Uterus (tissue), 4 donors: ENCODE results near the gene KCNMB1. TPM values are rescaled to one million over a fixed set of nuclear protein-coding genes. Genes with fewer than 3 reads are reported as not detected.

Experiments used
- DNase-seq, 2 donors: peaks; one replicate each; pipeline ENCODE4 v3.0.0-alpha.2; 2019 to 2020
- H3K27ac ChIP-seq, 2 donors: fragments of 200-600 bp; sonication (generic); 1 replicate in 1 of 2; 2 replicates in 1 of 2; pipeline ENCODE4 v1.5.1; 2016 to 2018
- H3K27me3 ChIP-seq, 2 donors: fragments of 200-600 bp; sonication (generic); one replicate each; pipeline ENCODE4 v1.5.1; 2018 to 2019; ENCODE audit warnings: control low read depth in 1 of 2
- H3K36me3 ChIP-seq, 2 donors: fragments of 200-600 bp; sonication (generic); one replicate each; pipeline ENCODE4 v1.5.1; 2019; ENCODE audit warnings: control low read depth in 1 of 2
- H3K4me1 ChIP-seq, 2 donors: fragments of 200-600 bp; sonication (generic); one replicate each; pipeline ENCODE4 v1.5.1; 2018 to 2019; ENCODE audit warnings: control low read depth in 1 of 2
- H3K4me3 ChIP-seq, 2 donors: fragments of 200-600 bp; sonication (generic); 1 replicate in 1 of 2; 2 replicates in 1 of 2; pipeline ENCODE4 v1.5.1; 2018 to 2019; ENCODE audit warnings: mild to moderate bottlenecking in 1 of 2
- H3K9me3 ChIP-seq, 2 donors: fragments of 200-600 bp; sonication (generic); one replicate each; pipeline ENCODE4 v1.5.1; 2019; ENCODE audit warnings: control low read depth in 1 of 2
- POLR2A ChIP-seq, 2 donors: fragments of 450-650 bp; IDR thresholded peaks; one replicate each; pipeline ENCODE4 v1.6.1; 2016; ENCODE audit warnings: antibody characterized with exemption in 2 of 2, mild to moderate bottlenecking in 1 of 2, moderate library complexity in 1 of 2
- intact Hi-C: fragments of 100-400 bp; cut with DNase I; formaldehyde crosslinking; loops from one replicate; pipeline ENCODE4 v1.15.1; 2023; ENCODE audit warnings: low total_unique reads
- total RNA-seq, 4 donors: library from RNA; depleted of rRNA in 3 of 4; stranded (reverse); fragments of >200 nt in 3 of 4; gene quantifications; one replicate each; pipeline versions ENCODE4 v1.1.0 to v1.2.4, GENCODE V29; 2014 to 2023
- TF ChIP-seq, protein P1 (sequence below), 4 experiments: fragments of 200-600 bp in 2 of 4; fragments of 450-650 bp in 2 of 4; sonication (generic) in 2 of 4; IDR thresholded peaks; one replicate each; pipeline ENCODE4 v1.5.1; 2016 to 2019; ENCODE audit warnings: antibody characterized with exemption in 4 of 4, mild to moderate bottlenecking in 2 of 4, moderate library complexity in 1 of 4
- donor health status: DM: yes; HTN: yes; CAD: no.

Gene KCNMB1
- total RNA-seq, 4 donors from 2014 or later = 5.7 to 42.6 (median 8.7) TPM

DNA sequence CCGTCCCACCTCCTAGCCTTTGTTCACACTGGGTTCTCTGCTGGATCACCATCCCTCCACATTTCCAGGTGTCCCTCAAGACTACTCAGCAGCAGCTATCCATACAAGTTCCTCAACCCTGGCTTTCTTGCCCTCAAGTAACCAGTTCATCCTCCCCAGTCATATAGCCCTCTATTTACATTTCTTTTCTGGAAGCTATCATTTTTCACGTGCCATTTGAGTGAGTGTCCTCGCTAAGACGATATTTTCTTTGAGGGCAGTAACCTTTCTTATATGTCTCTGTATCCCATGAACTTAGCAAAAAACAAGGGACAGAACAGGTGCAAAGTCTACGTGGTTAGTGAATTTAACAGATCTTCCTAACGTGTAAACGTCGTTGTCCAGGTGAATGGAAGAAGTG is 29.6 kb upstream of the KCNMB1 start:
- H3K4me1 ChIP-seq = no peaks in the 10 kb centered on the region
- H3K27me3 ChIP-seq = no peaks in the 10 kb centered on the region
- DNase-seq = no peak
- H3K27ac ChIP-seq = no peak overlapping the region
- no peak overlapping the region for H3K4me3 ChIP-seq
- H3K9me3 ChIP-seq = no peaks in the 10 kb centered on the region
- intact Hi-C loops = no loop called here
- H3K36me3 ChIP-seq = no peaks in the 10 kb centered on the region
- TF ChIP-seq, protein P1, sequence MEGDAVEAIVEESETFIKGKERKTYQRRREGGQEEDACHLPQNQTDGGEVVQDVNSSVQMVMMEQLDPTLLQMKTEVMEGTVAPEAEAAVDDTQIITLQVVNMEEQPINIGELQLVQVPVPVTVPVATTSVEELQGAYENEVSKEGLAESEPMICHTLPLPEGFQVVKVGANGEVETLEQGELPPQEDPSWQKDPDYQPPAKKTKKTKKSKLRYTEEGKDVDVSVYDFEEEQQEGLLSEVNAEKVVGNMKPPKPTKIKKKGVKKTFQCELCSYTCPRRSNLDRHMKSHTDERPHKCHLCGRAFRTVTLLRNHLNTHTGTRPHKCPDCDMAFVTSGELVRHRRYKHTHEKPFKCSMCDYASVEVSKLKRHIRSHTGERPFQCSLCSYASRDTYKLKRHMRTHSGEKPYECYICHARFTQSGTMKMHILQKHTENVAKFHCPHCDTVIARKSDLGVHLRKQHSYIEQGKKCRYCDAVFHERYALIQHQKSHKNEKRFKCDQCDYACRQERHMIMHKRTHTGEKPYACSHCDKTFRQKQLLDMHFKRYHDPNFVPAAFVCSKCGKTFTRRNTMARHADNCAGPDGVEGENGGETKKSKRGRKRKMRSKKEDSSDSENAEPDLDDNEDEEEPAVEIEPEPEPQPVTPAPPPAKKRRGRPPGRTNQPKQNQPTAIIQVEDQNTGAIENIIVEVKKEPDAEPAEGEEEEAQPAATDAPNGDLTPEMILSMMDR (IDR thresholded peaks at IDR 0.05) = no peak
- TF ChIP-seq POLR2A (IDR thresholded peaks at IDR 0.05) = no peak

DNA sequence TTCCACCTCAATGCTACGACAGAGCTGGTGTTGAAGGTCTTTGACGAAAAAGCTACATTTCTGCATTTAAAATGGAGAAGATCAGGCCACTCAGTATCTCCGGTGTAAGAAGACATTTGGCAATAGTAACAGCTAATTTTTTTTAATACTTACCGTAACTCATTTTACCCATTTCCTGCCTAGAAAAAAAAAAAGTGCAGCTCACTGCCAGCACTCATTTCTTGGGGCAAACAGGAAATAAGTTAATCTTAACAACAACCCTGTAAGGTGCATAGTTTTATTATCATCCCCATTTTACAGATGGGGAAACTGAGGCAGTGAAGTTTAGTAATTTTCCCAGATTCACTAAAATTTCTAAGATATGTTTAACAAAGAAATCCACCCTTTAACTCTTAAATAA is 27.4 kb upstream of the KCNMB1 start:
- Histone ChIP-seq H3K36me3 (no peaks in the 10 kb centered on the region), H3K27ac (no peak overlapping the region)
- intact Hi-C loops = no loop called here

DNA sequence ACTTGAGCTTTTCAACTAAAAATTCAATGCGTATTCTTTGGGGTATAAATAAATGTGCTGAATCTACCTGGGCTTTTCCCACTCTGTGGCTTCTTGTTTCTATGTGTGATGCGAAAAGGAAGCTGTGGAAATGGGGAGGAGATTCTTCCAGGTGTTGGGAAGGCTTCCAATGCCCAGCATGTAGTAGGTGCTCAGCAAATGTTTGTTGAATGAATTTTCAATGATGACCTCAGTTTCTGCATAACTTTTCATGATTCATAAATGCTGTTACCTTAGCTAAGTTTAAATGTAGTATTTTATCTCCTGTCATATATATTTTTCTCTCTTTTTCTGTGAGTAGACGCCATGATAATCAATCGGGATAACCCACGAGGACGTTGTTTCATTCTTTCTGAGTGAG is 25.6 kb upstream of the KCNMB1 start:
- no peaks in the 10 kb centered on the region for H3K4me1 ChIP-seq
- intact Hi-C loops = no loop called here
- H3K27ac ChIP-seq = no peak overlapping the region
- DNase-seq = no peak
- no peak for TF ChIP-seq POLR2A (IDR thresholded peaks at IDR 0.05)
- TF ChIP-seq, protein P1 (IDR thresholded peaks at IDR 0.05) = no peak
- H3K27me3 ChIP-seq = no peaks in the 10 kb centered on the region
- no peaks in the 10 kb centered on the region for H3K9me3 ChIP-seq
- H3K4me3 ChIP-seq = no peak overlapping the region
- H3K36me3 ChIP-seq = no peaks in the 10 kb centered on the region

More for the DNA sequence above, 27.4 kb upstream of the KCNMB1 start:
- H3K27me3 ChIP-seq = no peaks in the 10 kb centered on the region
- TF ChIP-seq, protein P1 (IDR thresholded peaks at IDR 0.05) = no peak
- TF ChIP-seq POLR2A (IDR thresholded peaks at IDR 0.05) = no peak
- DNase-seq = no peak
- no peaks in the 10 kb centered on the region for H3K9me3 ChIP-seq
- H3K4me3 ChIP-seq = no peak overlapping the region
- H3K4me1 ChIP-seq = no peaks in the 10 kb centered on the region

DNA sequence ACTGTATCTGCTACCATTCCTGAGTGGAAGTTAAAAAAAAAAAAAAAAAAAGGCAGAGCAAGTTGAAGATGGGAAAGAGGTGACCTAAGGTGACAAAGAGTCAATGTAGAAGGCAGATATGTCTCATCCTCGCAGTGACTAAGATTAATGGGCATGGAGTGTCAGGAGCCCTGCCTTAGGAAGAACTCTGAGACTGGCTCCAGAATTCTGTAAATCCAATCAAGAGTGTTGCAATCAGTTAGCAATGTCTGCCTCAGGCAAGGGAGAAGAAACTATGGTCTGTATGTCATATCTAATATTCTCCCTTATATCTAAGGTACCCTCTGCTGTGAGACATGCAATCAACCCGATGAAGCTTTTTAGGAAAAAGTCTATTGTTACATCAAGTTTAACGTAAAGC is 24.7 kb upstream of the KCNMB1 start:
- no peak overlapping the region for H3K4me3 ChIP-seq
- TF ChIP-seq POLR2A (IDR thresholded peaks at IDR 0.05) = no peak
- TF ChIP-seq, protein P1 (IDR thresholded peaks at IDR 0.05) = no peak
- H3K9me3 ChIP-seq = no peaks in the 10 kb centered on the region
- no peaks in the 10 kb centered on the region for H3K27me3 ChIP-seq
- intact Hi-C loops = no loop called here
- DNase-seq = no peak
- no peak overlapping the region for H3K27ac ChIP-seq
- no peaks in the 10 kb centered on the region for H3K36me3 ChIP-seq
- no peaks in the 10 kb centered on the region for H3K4me1 ChIP-seq

DNA sequence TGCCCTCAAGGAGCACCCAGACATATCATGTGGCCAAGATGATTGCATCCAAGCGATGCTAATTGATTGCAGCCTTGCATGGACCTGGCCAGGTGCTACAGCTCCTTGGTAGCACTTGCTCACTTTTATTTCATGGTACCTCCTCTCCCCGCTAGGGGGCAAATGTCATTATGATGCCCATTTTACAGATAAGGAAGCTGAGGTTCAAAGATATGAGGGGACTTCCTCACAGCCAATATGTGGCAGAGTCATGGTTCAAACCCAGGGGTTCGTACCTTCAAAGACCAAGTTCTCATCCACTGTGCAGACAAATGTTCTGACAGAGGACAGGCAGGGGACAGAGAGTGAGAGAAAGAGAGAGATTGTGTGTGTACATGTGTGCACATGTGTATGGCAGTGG is 21.9 kb upstream of the KCNMB1 start:
- Histone ChIP-seq H3K4me3 (no peak overlapping the region), H3K36me3 (no peaks in the 10 kb centered on the region), H3K9me3 (no peaks in the 10 kb centered on the region), H3K27ac (no peak overlapping the region), H3K4me1 (no peaks in the 10 kb centered on the region), H3K27me3 (no peaks in the 10 kb centered on the region)
- no peak for DNase-seq
- intact Hi-C loops = no loop called here
- no peak for TF ChIP-seq POLR2A (IDR thresholded peaks at IDR 0.05)

DNA sequence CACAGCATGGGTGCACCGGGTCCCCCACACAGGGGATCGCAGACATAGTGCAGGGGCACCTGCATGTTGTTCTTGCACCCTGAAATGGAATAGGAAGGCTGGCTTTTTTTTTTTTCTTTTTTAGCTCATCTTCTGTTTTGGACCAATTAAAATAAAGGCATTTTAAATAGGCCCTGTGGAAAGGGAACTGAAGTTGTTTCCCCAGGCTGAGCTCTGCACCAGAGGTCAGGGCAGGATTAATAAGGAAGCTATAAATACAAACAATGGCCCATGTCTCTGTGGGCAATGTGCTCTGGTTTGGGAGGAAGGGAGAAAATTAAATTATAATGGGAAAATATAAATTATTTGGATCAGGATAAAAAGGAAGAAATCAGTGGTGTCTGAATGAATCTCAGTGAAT is 21.2 kb upstream of the KCNMB1 start:
- Histone ChIP-seq H3K4me1 (no peaks in the 10 kb centered on the region), H3K27me3 (no peaks in the 10 kb centered on the region), H3K9me3 (no peaks in the 10 kb centered on the region), H3K27ac (no peak overlapping the region), H3K36me3 (no peaks in the 10 kb centered on the region), H3K4me3 (no peak overlapping the region)
- no peak for DNase-seq
- TF ChIP-seq POLR2A (IDR thresholded peaks at IDR 0.05) = no peak
- TF ChIP-seq, protein P1 (IDR thresholded peaks at IDR 0.05) = no peak
- intact Hi-C loops = no loop called here
